GM19328 (cell line): ENCODE data around the gene PSG4.
"Not testable (repeated sequence)": the region's sequence is repeated elsewhere in the genome, so short reads cannot be mapped to it uniquely, and the experiment has no call there.

ENCODE experiments used
- ATAC-seq: cut with Tn5 transposase; IDR thresholded peaks from one replicate; pipeline ENCODE4 v1.9.1; 2021; ENCODE audit warnings: mild to moderate bottlenecking, moderate library complexity; ENCODE audit not compliant: unreplicated experiment

Gene PSG4

GRCh38 chr19:43205471-43206105, at the start of gene PSG4:
PSG4 (minus strand) TSS chr19:43205638; CDS start chr19:43205536, 102 bp downstream.
- ATAC-seq, result not testable (repeated sequence)

GRCh38 chr19:43251428-43251827, 46.0 kb upstream of the PSG4 start:
- not testable (repeated sequence) for ATAC-seq

- ATAC-seq, result not testable (repeated sequence)
These were observed 44.9 kb upstream of the PSG4 start for GRCh38 chr19:43250296-43250695.

- ATAC-seq, result not testable (repeated sequence)
These were observed 43.2 kb upstream of the PSG4 start for GRCh38 chr19:43248635-43249002.

GRCh38 chr19:43247243-43247880, 41.9 kb upstream of the PSG4 start:
- ATAC-seq, result not testable (repeated sequence)

GRCh38 chr19:43245848-43246247, 40.4 kb upstream of the PSG4 start:
- not testable (repeated sequence) for ATAC-seq

- not testable (repeated sequence) for ATAC-seq
These were observed 36.8 kb upstream of the PSG4 start for GRCh38 chr19:43242211-43242610.

GRCh38 chr19:43238213-43238612, 32.8 kb upstream of the PSG4 start:
- not testable (repeated sequence) for ATAC-seq

- not testable (repeated sequence) for ATAC-seq
These were observed 30.2 kb upstream of the PSG4 start for GRCh38 chr19:43235686-43236085.

GRCh38 chr19:43229315-43229714, 23.9 kb upstream of the PSG4 start:
- no peak for ATAC-seq

- not testable (repeated sequence) for ATAC-seq
These were observed 23.3 kb upstream of the PSG4 start for GRCh38 chr19:43228730-43229129.

- not testable (repeated sequence) for ATAC-seq
These were observed 21.5 kb upstream of the PSG4 start for GRCh38 chr19:43226986-43227385.

GRCh38 chr19:43224855-43225253, 19.4 kb upstream of the PSG4 start:
- no peak for ATAC-seq

GRCh38 chr19:43224201-43224854, 18.9 kb upstream of the PSG4 start:
- ATAC-seq, result not testable (repeated sequence)

- not testable (repeated sequence) for ATAC-seq
These were observed 16.5 kb upstream of the PSG4 start for GRCh38 chr19:43221891-43222290.

GRCh38 chr19:43219136-43219535, 13.7 kb upstream of the PSG4 start:
- not testable (repeated sequence) for ATAC-seq

GRCh38 chr19:43215881-43216280, 10.4 kb upstream of the PSG4 start:
- not testable (repeated sequence) for ATAC-seq

GRCh38 chr19:43207991-43208390, 2.6 kb upstream of the PSG4 start:
- no peak for ATAC-seq

GRCh38 chr19:43207174-43207573, 1.7 kb upstream of the PSG4 start:
- ATAC-seq, result not testable (repeated sequence)

GRCh38 chr19:43203611-43204010, 1.8 kb downstream of the PSG4 start:
- ATAC-seq, result not testable (repeated sequence)

GRCh38 chr19:43201891-43202290, 3.5 kb downstream of the PSG4 start:
- not testable (repeated sequence) for ATAC-seq

GRCh38 chr19:43201337-43201801, 4.1 kb downstream of the PSG4 start:
- not testable (repeated sequence) for ATAC-seq
